Activated naive CD4-positive, alpha-beta T cell (primary cell): ENCODE results near the gene LSMEM2.
"Not testable (repeated sequence)": the region's sequence is repeated elsewhere in the genome, so short reads cannot be mapped to it uniquely, and the experiment has no call there.

Source experiments
- DNase-seq, 4 experiments: peaks; one replicate each; lab custom pipeline; 2025; lab: John Stamatoyannopoulos, UW

LSMEM2 gene

GRCh38 chr3:50245831-50246516 is 32.9 kb upstream of the LSMEM2 start:
- peak; percentile 87 to 97 (median 97) for DNase-seq

- DNase-seq: peak; percentile 33 to 64 (median 42)
Measured at GRCh38 chr3:50246517-50246954, 32.4 kb upstream of the LSMEM2 start.

GRCh38 chr3:50248387-50248786 is 30.5 kb upstream of the LSMEM2 start:
- DNase-seq: no peak

- DNase-seq: no peak
Measured at GRCh38 chr3:50249457-50249856, 29.4 kb upstream of the LSMEM2 start.

- DNase-seq: no peak
Measured at GRCh38 chr3:50250514-50250913, 28.4 kb upstream of the LSMEM2 start.

- DNase-seq: no peak
Measured at GRCh38 chr3:50251220-50251619, 27.7 kb upstream of the LSMEM2 start.

GRCh38 chr3:50254577-50255250 is 24.2 kb upstream of the LSMEM2 start:
- DNase-seq: no peak

GRCh38 chr3:50255251-50255615 is 23.7 kb upstream of the LSMEM2 start:
- no peak for DNase-seq

GRCh38 chr3:50256978-50257890 is 21.7 kb upstream of the LSMEM2 start:
- DNase-seq: peak in 1 of 4 experiments; percentile 24

- no peak for DNase-seq
Measured at GRCh38 chr3:50258029-50258680, 20.7 kb upstream of the LSMEM2 start.

GRCh38 chr3:50258979-50259378 is 19.9 kb upstream of the LSMEM2 start:
- no peak for DNase-seq

- DNase-seq: no peak
Measured at GRCh38 chr3:50259432-50260026, 19.4 kb upstream of the LSMEM2 start.

GRCh38 chr3:50260027-50260941 is 18.6 kb upstream of the LSMEM2 start:
- DNase-seq: peak; percentile 55 to 75 (median 63)

GRCh38 chr3:50260942-50261441 is 17.9 kb upstream of the LSMEM2 start:
- no peak for DNase-seq

- no peak for DNase-seq
Measured at GRCh38 chr3:50261505-50261904, 17.4 kb upstream of the LSMEM2 start.

- not testable (repeated sequence) for DNase-seq
Measured at GRCh38 chr3:50262200-50262599, 16.7 kb upstream of the LSMEM2 start.

GRCh38 chr3:50262778-50263177 is 16.1 kb upstream of the LSMEM2 start:
- DNase-seq: no peak

GRCh38 chr3:50263478-50264382 is 15.2 kb upstream of the LSMEM2 start:
- DNase-seq: no peak

- DNase-seq: no peak
Measured at GRCh38 chr3:50264383-50264963, 14.4 kb upstream of the LSMEM2 start.
